Neural progenitor cell (in vitro differentiated cells): ENCODE results near the gene ZCWPW2.

Experiments used
- CTCF ChIP-seq: fragments of 200-600 bp; sonication (generic); IDR thresholded peaks from 2 replicates; pipeline ENCODE4 v1.5.1; 2017; ENCODE audit warnings: antibody characterized with exemption, mild to moderate bottlenecking
- EZH2phosphoT487 ChIP-seq: fragments of 200-600 bp; sonication (generic); IDR thresholded peaks from 2 replicates; pipeline ENCODE4 v1.6.1; 2017; ENCODE audit warnings: antibody characterized with exemption

DNA sequence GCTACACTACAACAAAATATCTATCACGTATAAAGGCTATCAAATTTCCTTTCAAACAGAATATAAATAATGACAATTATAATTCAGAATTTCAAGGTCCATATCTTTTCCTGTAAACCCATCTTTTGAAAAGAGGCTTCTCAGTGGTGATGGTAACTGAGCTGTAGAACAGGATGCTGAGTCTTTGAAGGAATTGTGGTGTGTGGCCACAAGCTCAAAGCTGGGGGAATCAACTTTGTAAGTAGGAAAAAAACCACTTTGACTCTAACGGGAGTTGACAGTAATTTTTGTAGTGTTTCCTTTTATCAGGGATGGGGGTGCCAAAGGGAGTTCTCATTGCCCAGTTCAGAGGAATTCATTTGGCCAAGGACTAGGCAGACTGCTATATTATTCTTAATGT lies 13.3 kb upstream of the ZCWPW2 start:
- TF ChIP-seq CTCF: no peak
- no peak for TF ChIP-seq EZH2phosphoT487
